HepG2 (cell line): ENCODE data around the gene NBPF9. TPM values are rescaled to one million over a fixed set of nuclear protein-coding genes. Genes with fewer than 3 reads are reported as not detected.
A peak's percentile ranks its signal among the peaks of the same experiment; 100 is the strongest.
"Not testable (repeated sequence)": the region's sequence is repeated elsewhere in the genome, so short reads cannot be mapped to it uniquely, and the experiment has no call there.

Experiments
- ATAC-seq: fragments of 200-7000 bp; cut with Tn5 transposase; 3 replicates; pipeline ENCODE4 v1.9.1; 2020; ENCODE audit warnings: mild to moderate bottlenecking, moderate library complexity
- Bru-seq: library from RNA; stranded (reverse); fragments of 400-500 nt; gene quantifications from one replicate; lab custom pipeline; 2021; lab: Mats Ljungman, UMichigan
- BruChase-seq, 2 experiments: library from RNA; stranded (reverse); fragments of 400-500 nt; gene quantifications; one replicate each; lab custom pipeline; 2021; lab: Mats Ljungman, UMichigan
- BruUV-seq: library from RNA; stranded (reverse); fragments of 400-500 nt; replicated peaks from 2 replicates; lab custom pipeline; 2021; lab: Mats Ljungman, UMichigan
- CTCF ChIA-PET: fragments of 300-600 bp; formaldehyde crosslinking; extraction: SDS; loops from one replicate; lab custom pipeline; 2021; ENCODE audit warnings: low total read pairs, inconsistent platforms, low intra/inter-chr PET ratio; lab: Yijun Ruan, JAX
- POLR2A ChIA-PET: fragments of 350-600 bp; sonication (Branson Sonifier 250); formaldehyde crosslinking; loops from one replicate; lab custom pipeline; 2020; ENCODE audit warnings: antibody characterized with exemption, inconsistent platforms; lab: Yijun Ruan, JAX
- DNase-seq: peaks from one replicate; pipeline ENCODE4 v3.0.0-alpha.2; 2015; ENCODE audit warnings: low spot score
- FAIRE-seq: peaks from 3 replicates; lab custom pipeline; 2011; peaks lifted over from hg19 to GRCh38; lab: Jason Lieb, UNC
- H2AFZ ChIP-seq: one replicate; pipeline ENCODE4 v1.6.1; 2011; ENCODE audit warnings: low read length, inconsistent platforms
- H3K27ac ChIP-seq: fragments of 300-600 bp; 3 replicates; pipeline ENCODE4 v1.8.0; 2011; ENCODE audit warnings: mixed run types, mild to moderate bottlenecking, mixed read lengths, low read length, inconsistent platforms; ENCODE audit not compliant: insufficient read depth; ENCODE audit errors: extremely low read length
- H3K27me3 ChIP-seq, 2 experiments: fragments of 200-600 bp in 1 of 2; 2 replicates in 1 of 2; 3 replicates in 1 of 2; pipeline versions ENCODE4 v1.6.0 to v1.8.0; 2011; ENCODE audit warnings: low read length in 2 of 2, mild to moderate bottlenecking in 2 of 2, moderate library complexity in 2 of 2, inconsistent platforms in 1 of 2; ENCODE audit not compliant: insufficient read depth in 2 of 2, control insufficient read depth in 1 of 2
- H3K36me3 ChIP-seq, 2 experiments: fragments of 200-600 bp in 1 of 2; replicated peaks in 1 of 2; 2 replicates in 1 of 2; 3 replicates in 1 of 2; pipeline versions ENCODE4 v1.5.1 to v1.8.0; 2011; ENCODE audit warnings: low read length in 2 of 2, inconsistent platforms in 1 of 2; ENCODE audit not compliant: insufficient read depth in 2 of 2, control insufficient read depth in 1 of 2
- H3K4me1 ChIP-seq: 2 replicates; pipeline ENCODE4 v1.5.1; 2012; ENCODE audit warnings: low read length, inconsistent platforms; ENCODE audit not compliant: insufficient read depth
- H3K4me2 ChIP-seq: 2 replicates; pipeline ENCODE4 v1.6.0; 2011; ENCODE audit warnings: low read depth, low read length, inconsistent platforms
- H3K4me3 ChIP-seq, 3 experiments: fragments of 200-600 bp in 1 of 3; sonication (generic), shearing (Covaris generic) in 1 of 3; replicated peaks in 1 of 3; 2 replicates each; pipeline ENCODE4 v1.5.1; 2011 to 2016; ENCODE audit warnings: low read length in 3 of 3, inconsistent platforms in 2 of 3, low read depth in 2 of 3, mild to moderate bottlenecking in 2 of 3, control low read depth in 1 of 3, mixed read lengths in 1 of 3; ENCODE audit not compliant: insufficient read depth in 1 of 3
- H3K79me2 ChIP-seq: one replicate; pipeline ENCODE4 v1.6.1; 2011; ENCODE audit warnings: low read length, inconsistent platforms; ENCODE audit not compliant: insufficient read depth
- H3K9ac ChIP-seq: 2 replicates; pipeline ENCODE4 v1.6.0; 2011; ENCODE audit warnings: mild to moderate bottlenecking, low read depth, low read length, inconsistent platforms; ENCODE audit not compliant: insufficient read depth
- H3K9me3 ChIP-seq: 2 replicates; pipeline ENCODE4 v1.5.1; 2012; ENCODE audit warnings: mild to moderate bottlenecking, low read length
- H4K20me1 ChIP-seq: 2 replicates; pipeline ENCODE4 v1.6.0; 2011; ENCODE audit warnings: inconsistent platforms, mild to moderate bottlenecking, low read length, moderate library complexity; ENCODE audit not compliant: insufficient read depth
- PHF8 ChIP-seq: sonication (generic); formaldehyde crosslinking; IDR thresholded peaks from 2 replicates; pipeline ENCODE4 v1.5.0; 2020; ENCODE audit warnings: missing genetic modification reagents
- TAF1 ChIP-seq: sonication (generic); formaldehyde crosslinking; IDR thresholded peaks from 2 replicates; pipeline ENCODE4 v1.4.0; 2020; ENCODE audit warnings: missing genetic modification reagents
- ZNF777 ChIP-seq: sonication (generic); formaldehyde crosslinking; IDR thresholded peaks from 2 replicates; pipeline ENCODE4 v1.4.0; 2020; ENCODE audit warnings: missing genetic modification reagents
- WGBS: methylation state at CpG from one replicate; pipeline ENCODE4 v1.1.6; 2017; ENCODE audit warnings: low lambda C conversion rate; 5-methylcytosine and 5-hydroxymethylcytosine counted together
- in situ Hi-C: cut with HindIII; loops from 2 replicates; pipeline ENCODE4 v1.10.0; 2017; ENCODE audit warnings: low pct_unique_long_range_greater_than_20kb; ENCODE audit not compliant: extremely low pct_ligation_motif_present
- intact Hi-C: fragments of 100-400 bp; cut with micrococcal nuclease; formaldehyde crosslinking; loops from one replicate; pipeline ENCODE4 v1.10.0; 2022; ENCODE audit not compliant: unreplicated experiment
- long read RNA-seq, 2 experiments: library from RNA in 1 of 2; library from polyadenylated mRNA in 1 of 2; stranded (forward) in 1 of 2; unstranded in 1 of 2; transcript quantifications; one replicate each; pipeline ENCODE4 v2.0.0, GENCODE V29; 2019 to 2022
- polyA minus RNA-seq, 3 experiments: library from RNA; depleted of rRNA, polyadenylated mRNA; stranded (reverse); fragments of >200 nt; gene quantifications; 2 replicates each; pipeline ENCODE4 v1.2.3, GENCODE V29; 2011; ENCODE audit warnings: low replicate concordance in 1 of 3
- polyA plus RNA-seq, 8 experiments: library from polyadenylated mRNA; depleted of rRNA in 3 of 8; stranded (reverse) in 7 of 8; unstranded in 1 of 8; fragments of >200 nt; fragmentation: Illumina TruSeq in 4 of 8; extraction: Trizol in 4 of 8; gene quantifications; 2 replicates each; pipeline versions ENCODE4 v1.2.1 to v1.2.3, GENCODE V29; 2011 to 2016; ENCODE audit warnings: low read depth in 4 of 8, missing spikeins in 1 of 8, mixed read lengths in 1 of 8; ENCODE audit not compliant: insufficient read depth in 1 of 8
- total RNA-seq, 5 experiments: library from RNA; depleted of rRNA; stranded (reverse); fragments of >200 nt; fragmentation: Illumina TruSeq; extraction: Trizol; gene quantifications; 2 replicates each; pipeline ENCODE4 v1.2.3, GENCODE V29; 2016; ENCODE audit warnings: low read depth in 1 of 5
- TF ChIP-seq, protein P1 (sequence below): sonication (generic); formaldehyde crosslinking; IDR thresholded peaks from 2 replicates; pipeline ENCODE4 v1.5.1; 2020; ENCODE audit warnings: mild to moderate bottlenecking, missing genetic modification reagents, moderate library complexity
- TF ChIP-seq, protein P2 (sequence below): sonication (generic); formaldehyde crosslinking; IDR thresholded peaks from 2 replicates; pipeline ENCODE4 v1.9.0; 2022; ENCODE audit warnings: missing genetic modification reagents, mild to moderate bottlenecking, borderline replicate concordance

The NBPF9 gene, protein sequence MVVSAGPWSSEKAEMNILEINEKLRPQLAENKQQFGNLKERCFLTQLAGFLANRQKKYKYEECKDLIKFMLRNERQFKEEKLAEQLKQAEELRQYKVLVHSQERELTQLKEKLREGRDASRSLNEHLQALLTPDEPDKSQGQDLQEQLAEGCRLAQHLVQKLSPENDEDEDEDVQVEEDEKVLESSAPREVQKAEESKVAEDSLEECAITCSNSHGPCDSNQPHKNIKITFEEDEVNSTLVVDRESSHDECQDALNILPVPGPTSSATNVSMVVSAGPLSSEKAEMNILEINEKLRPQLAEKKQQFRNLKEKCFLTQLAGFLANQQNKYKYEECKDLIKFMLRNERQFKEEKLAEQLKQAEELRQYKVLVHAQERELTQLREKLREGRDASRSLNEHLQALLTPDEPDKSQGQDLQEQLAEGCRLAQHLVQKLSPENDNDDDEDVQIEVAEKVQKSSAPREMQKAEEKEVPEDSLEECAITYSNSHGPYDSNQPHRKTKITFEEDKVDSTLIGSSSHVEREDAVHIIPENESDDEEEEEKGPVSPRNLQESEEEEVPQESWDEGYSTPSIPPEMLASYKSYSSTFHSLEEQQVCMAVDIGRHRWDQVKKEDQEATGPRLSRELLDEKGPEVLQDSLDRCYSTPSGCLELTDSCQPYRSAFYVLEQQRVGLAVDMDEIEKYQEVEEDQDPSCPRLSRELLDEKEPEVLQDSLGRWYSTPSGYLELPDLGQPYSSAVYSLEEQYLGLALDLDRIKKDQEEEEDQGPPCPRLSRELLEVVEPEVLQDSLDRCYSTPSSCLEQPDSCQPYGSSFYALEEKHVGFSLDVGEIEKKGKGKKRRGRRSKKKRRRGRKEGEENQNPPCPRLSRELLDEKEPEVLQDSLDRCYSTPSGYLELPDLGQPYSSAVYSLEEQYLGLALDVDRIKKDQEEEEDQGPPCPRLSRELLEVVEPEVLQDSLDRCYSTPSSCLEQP (N-terminal part only)
- total RNA-seq (2016; rRNA removed; fragmentation: Illumina TruSeq; extraction: Trizol) (9.5 and 10.9 TPM in 2 replicates), polyA plus RNA-seq (2011; rRNA removed) (9.1 and 9.6 TPM in 2 replicates), polyA minus RNA-seq (2011; rRNA and poly(A)+ RNA removed; ENCODE audit: low replicate concordance) (8.9 and 31.3 TPM in 2 replicates), Bru-seq, nascent RNA (percentile 55 among the genes with signal in this experiment), BruChase-seq, experiment 1, labeled RNA remaining after a 6-hour chase (percentile 62 among the genes with signal in this experiment), BruChase-seq, experiment 2, labeled RNA remaining after a 2-hour chase (percentile 60 among the genes with signal in this experiment)
- total RNA-seq (2016; cell fraction: cytosol; rRNA removed; fragmentation: Illumina TruSeq; extraction: Trizol; ENCODE audit: low read depth): 4.0 and 5.7 TPM in 2 replicates
- total RNA-seq (2016; cell fraction: insoluble cytoplasmic fraction; rRNA removed; fragmentation: Illumina TruSeq; extraction: Trizol): 8.5 and 10.3 TPM in 2 replicates
- 6.9 and 7.1 TPM in 2 replicates for total RNA-seq (2016; cell fraction: membrane; rRNA removed; fragmentation: Illumina TruSeq; extraction: Trizol)
- 16.7 and 19.0 TPM in 2 replicates for total RNA-seq (2016; cell fraction: nucleus; rRNA removed; fragmentation: Illumina TruSeq; extraction: Trizol)
- 3.4 and 4.8 TPM in 2 replicates for polyA plus RNA-seq (2011; cell fraction: cytosol; rRNA removed)
- polyA plus RNA-seq (2011; cell fraction: nucleus; rRNA removed): 19.0 and 24.2 TPM in 2 replicates
- 8.6 and 9.2 TPM in 2 replicates for polyA plus RNA-seq (2012)
- polyA plus RNA-seq (2016; cell fraction: cytosol; fragmentation: Illumina TruSeq; extraction: Trizol; ENCODE audit: low read depth): 1.6 TPM in 2 replicates
- 6.9 and 7.9 TPM in 2 replicates for polyA plus RNA-seq (2016; cell fraction: insoluble cytoplasmic fraction; fragmentation: Illumina TruSeq; extraction: Trizol; ENCODE audit: low read depth)
- 3.0 and 3.2 TPM in 2 replicates for polyA plus RNA-seq (2016; cell fraction: membrane; fragmentation: Illumina TruSeq; extraction: Trizol; ENCODE audit: low read depth)
- 28.9 and 33.7 TPM in 2 replicates for polyA plus RNA-seq (2016; cell fraction: nucleus; fragmentation: Illumina TruSeq; extraction: Trizol; ENCODE audit: insufficient read depth, low read depth)
- 4.5 and 5.4 TPM in 2 replicates for polyA minus RNA-seq (2011; cell fraction: cytosol; rRNA and poly(A)+ RNA removed)
- 19.3 and 29.0 TPM in 2 replicates for polyA minus RNA-seq (2011; cell fraction: nucleus; rRNA and poly(A)+ RNA removed)
- long read RNA-seq, experiment 1, partial matches to known transcripts: 2 of 5 reads
- long read RNA-seq, experiment 1, other reads (novel, unspliced or antisense): 3 of 5 reads
- long read RNA-seq, experiment 2, partial matches to known transcripts: 2 of 7 reads
- long read RNA-seq, experiment 2, other reads (novel, unspliced or antisense): 5 of 7 reads

DNA sequence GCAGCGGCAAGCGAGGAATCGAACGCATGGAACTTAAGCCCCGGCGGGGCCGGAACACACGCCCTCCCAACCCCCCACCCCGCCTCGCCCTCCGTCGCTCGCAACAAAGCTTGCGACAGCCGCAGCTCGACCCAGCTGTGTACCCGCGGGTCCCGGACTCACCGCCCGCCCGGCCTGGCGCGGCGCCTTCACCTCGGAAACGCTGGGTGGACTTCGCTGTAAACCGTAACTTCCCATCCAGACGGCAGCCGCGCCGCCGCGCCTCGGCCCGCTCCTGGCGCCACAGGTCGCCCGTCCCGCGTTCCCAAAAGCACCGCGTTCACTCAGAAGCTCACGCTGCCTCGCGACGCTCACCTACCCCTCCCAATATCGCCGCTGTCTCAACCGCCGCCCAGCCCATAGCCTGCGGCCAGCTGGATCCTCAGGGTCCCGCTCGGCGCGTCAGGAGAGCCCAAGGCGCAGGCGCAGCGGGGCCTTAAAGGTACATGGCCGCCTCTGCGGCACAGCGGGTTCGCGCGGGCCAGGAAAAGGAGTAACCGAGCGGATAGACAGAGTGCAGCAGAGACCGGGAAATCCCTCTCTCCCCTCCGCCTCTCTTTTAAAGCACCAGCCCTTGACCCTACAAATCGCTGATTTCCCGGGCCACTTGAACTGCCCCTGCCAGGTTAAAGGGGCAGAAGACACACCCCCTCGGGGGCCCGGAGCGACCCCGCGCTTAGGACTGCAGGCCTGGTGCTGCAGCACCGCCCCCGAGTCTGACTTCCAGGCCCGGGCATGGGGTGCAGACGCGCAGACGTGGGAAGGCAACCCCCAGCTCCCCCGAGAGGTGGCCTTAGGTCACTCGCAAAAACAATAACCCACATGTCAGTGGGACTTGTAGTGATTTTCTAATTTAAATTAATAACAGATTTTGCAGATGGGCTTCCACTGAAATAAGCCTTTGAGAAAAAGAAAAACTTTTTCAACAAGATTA lies at the start of gene NBPF9:
Gene NBPF9, minus strand, starts transcription at position 443 of the 973 bp plus-strand sequence. CDS start 21,412 bp downstream, outside the sequence.
- H4K20me1 ChIP-seq, H3K9me3 ChIP-seq, H3K27ac ChIP-seq, in situ Hi-C loops, BruUV-seq, CTCF ChIA-PET, POLR2A ChIA-PET, H3K79me2 ChIP-seq, H3K36me3 ChIP-seq, FAIRE-seq, H3K9ac ChIP-seq, intact Hi-C loops, H2AFZ ChIP-seq, H3K4me1 ChIP-seq, H3K27me3 ChIP-seq: not testable (repeated sequence)
- H3K4me2 ChIP-seq: peak within 1 kb of the TSS; percentile 27; the same call in 1 of the 2 replicates
- DNase-seq (peak; percentile 2), ATAC-seq (peak; percentile 99)
- no CpG with 5 or more reads among the region's 85 CpGs for WGBS
- H3K4me3 ChIP-seq: peak within 1 kb of the TSS in 2 of 3 experiments; percentile 49 to 60; a peak in 3 of 6 replicates
- TF ChIP-seq PHF8 (CRISPR knock-in tag) (peak; percentile 49), TAF1 (CRISPR knock-in tag) (peak; percentile 26; the same call in 1 of the 2 replicates), ZNF777 (CRISPR knock-in tag) (peak; percentile 32; the same call in 1 of the 2 replicates)
- TF ChIP-seq, protein P1, sequence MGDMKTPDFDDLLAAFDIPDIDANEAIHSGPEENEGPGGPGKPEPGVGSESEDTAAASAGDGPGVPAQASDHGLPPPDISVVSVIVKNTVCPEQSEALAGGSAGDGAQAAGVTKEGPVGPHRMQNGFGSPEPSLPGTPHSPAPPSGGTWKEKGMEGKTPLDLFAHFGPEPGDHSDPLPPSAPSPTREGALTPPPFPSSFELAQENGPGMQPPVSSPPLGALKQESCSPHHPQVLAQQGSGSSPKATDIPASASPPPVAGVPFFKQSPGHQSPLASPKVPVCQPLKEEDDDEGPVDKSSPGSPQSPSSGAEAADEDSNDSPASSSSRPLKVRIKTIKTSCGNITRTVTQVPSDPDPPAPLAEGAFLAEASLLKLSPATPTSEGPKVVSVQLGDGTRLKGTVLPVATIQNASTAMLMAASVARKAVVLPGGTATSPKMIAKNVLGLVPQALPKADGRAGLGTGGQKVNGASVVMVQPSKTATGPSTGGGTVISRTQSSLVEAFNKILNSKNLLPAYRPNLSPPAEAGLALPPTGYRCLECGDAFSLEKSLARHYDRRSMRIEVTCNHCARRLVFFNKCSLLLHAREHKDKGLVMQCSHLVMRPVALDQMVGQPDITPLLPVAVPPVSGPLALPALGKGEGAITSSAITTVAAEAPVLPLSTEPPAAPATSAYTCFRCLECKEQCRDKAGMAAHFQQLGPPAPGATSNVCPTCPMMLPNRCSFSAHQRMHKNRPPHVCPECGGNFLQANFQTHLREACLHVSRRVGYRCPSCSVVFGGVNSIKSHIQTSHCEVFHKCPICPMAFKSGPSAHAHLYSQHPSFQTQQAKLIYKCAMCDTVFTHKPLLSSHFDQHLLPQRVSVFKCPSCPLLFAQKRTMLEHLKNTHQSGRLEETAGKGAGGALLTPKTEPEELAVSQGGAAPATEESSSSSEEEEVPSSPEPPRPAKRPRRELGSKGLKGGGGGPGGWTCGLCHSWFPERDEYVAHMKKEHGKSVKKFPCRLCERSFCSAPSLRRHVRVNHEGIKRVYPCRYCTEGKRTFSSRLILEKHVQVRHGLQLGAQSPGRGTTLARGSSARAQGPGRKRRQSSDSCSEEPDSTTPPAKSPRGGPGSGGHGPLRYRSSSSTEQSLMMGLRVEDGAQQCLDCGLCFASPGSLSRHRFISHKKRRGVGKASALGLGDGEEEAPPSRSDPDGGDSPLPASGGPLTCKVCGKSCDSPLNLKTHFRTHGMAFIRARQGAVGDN (CRISPR knock-in tag): peak; percentile 47
- TF ChIP-seq, protein P2, sequence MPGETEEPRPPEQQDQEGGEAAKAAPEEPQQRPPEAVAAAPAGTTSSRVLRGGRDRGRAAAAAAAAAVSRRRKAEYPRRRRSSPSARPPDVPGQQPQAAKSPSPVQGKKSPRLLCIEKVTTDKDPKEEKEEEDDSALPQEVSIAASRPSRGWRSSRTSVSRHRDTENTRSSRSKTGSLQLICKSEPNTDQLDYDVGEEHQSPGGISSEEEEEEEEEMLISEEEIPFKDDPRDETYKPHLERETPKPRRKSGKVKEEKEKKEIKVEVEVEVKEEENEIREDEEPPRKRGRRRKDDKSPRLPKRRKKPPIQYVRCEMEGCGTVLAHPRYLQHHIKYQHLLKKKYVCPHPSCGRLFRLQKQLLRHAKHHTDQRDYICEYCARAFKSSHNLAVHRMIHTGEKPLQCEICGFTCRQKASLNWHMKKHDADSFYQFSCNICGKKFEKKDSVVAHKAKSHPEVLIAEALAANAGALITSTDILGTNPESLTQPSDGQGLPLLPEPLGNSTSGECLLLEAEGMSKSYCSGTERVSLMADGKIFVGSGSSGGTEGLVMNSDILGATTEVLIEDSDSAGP: peak; percentile 94
